ENCODE data around the gene LDLRAD1. TPM values are rescaled to one million over a fixed set of nuclear protein-coding genes. Genes with fewer than 3 reads are reported as not detected.

LDLRAD1 gene
- polyA plus RNA-seq, 1 donor (not counting 4 experiments of a cell fraction or from before 2014, with no cell fraction given), result not detected

GRCh38 chr1:53963460-53963859, 54.5 kb downstream of the LDLRAD1 start:
- H3K4me3 ChIP-seq (ENCODE audit: control insufficient read depth in 2 of 3, extremely low read depth in 1 of 3, insufficient read depth in 2 of 3, low read depth in 1 of 3, low read length in 3 of 3), result no peak overlapping the region
- FAIRE-seq, result no peak
- dilution Hi-C loops (cut with MboI; ENCODE audit: extremely low pct_ligation_motif_present, low sequenced_read_pairs), result no loop called here

GRCh38 chr1:53962395-53962794, 55.6 kb downstream of the LDLRAD1 start:
- H4K20me1 ChIP-seq (ENCODE audit: control insufficient read depth, extremely low read depth, insufficient read depth, low read length), result no peaks in the 10 kb centered on the region
- H3K9me3 ChIP-seq (ENCODE audit: control insufficient read depth, low read depth, low read length), result no peaks in the 10 kb centered on the region
- H3K27me3 ChIP-seq (ENCODE audit: control insufficient read depth, extremely low read depth, insufficient read depth, low read length), result no peaks in the 10 kb centered on the region
- no peak overlapping the region for H3K27ac ChIP-seq (ENCODE audit: control insufficient read depth, insufficient read depth, low read length)
- peaks cover 38 to 42% of the 10 kb centered on the region in 2 experiments for H3K36me3 ChIP-seq (ENCODE audit: control insufficient read depth in 2 of 2, extremely low read depth in 1 of 2, insufficient read depth in 2 of 2, low read length in 2 of 2)
- H3K4me2 ChIP-seq (ENCODE audit: control insufficient read depth, extremely low read depth, insufficient read depth, low read depth, low read length), result no peak overlapping the region
- peaks cover 8% of the 10 kb centered on the region for H3K4me1 ChIP-seq (ENCODE audit: control insufficient read depth, extremely low read depth, insufficient read depth, low read length)
- DNase-seq (ENCODE audit: low read depth, low spot score) (no peak), FAIRE-seq (no peak)
- dilution Hi-C loops (cut with MboI; ENCODE audit: extremely low pct_ligation_motif_present, low sequenced_read_pairs), result no loop called here
- H3K9ac ChIP-seq (ENCODE audit: control insufficient read depth, extremely low read depth, insufficient read depth, low read length), result no peak overlapping the region
- H3K4me3 ChIP-seq (ENCODE audit: control insufficient read depth in 2 of 3, extremely low read depth in 1 of 3, insufficient read depth in 2 of 3, low read depth in 1 of 3, low read length in 3 of 3), result no peak overlapping the region
- H3K9me1 ChIP-seq (ENCODE audit: control insufficient read depth, extremely low read depth, insufficient read depth, low read length), result no peaks in the 10 kb centered on the region
- peaks cover 6% of the 10 kb centered on the region for H3K79me2 ChIP-seq (ENCODE audit: control insufficient read depth, insufficient read depth, low read length)
- no peak for TF ChIP-seq CTCF (optimal IDR thresholded peaks at IDR 0.05 in 1 of 3, IDR thresholded peaks at IDR 0.05 in 1 of 3, conservative IDR thresholded peaks at IDR 0.05 in 1 of 3; ENCODE audit: extremely low read depth in 1 of 3, insufficient read depth in 2 of 3, low read length in 3 of 3)
- TF ChIP-seq EZH2 (IDR thresholded peaks at IDR 0.05; ENCODE audit: low read length), result no peak
- no peak overlapping the region for H2AFZ ChIP-seq (ENCODE audit: control insufficient read depth, low read length)

More at GRCh38 chr1:53963460-53963859, 54.5 kb downstream of the LDLRAD1 start:
- DNase-seq (ENCODE audit: low read depth, low spot score), result no peak
- peaks cover 40 to 44% of the 10 kb centered on the region in 2 experiments for H3K36me3 ChIP-seq (ENCODE audit: control insufficient read depth in 2 of 2, extremely low read depth in 1 of 2, insufficient read depth in 2 of 2, low read length in 2 of 2)
- H3K9me3 ChIP-seq (ENCODE audit: control insufficient read depth, low read depth, low read length), result no peaks in the 10 kb centered on the region
- no peaks in the 10 kb centered on the region for H4K20me1 ChIP-seq (ENCODE audit: control insufficient read depth, extremely low read depth, insufficient read depth, low read length)
- no peak overlapping the region for H2AFZ ChIP-seq (ENCODE audit: control insufficient read depth, low read length)
- TF ChIP-seq CTCF (optimal IDR thresholded peaks at IDR 0.05 in 1 of 3, IDR thresholded peaks at IDR 0.05 in 1 of 3, conservative IDR thresholded peaks at IDR 0.05 in 1 of 3; ENCODE audit: extremely low read depth in 1 of 3, insufficient read depth in 2 of 3, low read length in 3 of 3) (no peak), EZH2 (IDR thresholded peaks at IDR 0.05; ENCODE audit: low read length) (no peak)
- H3K9ac ChIP-seq (ENCODE audit: control insufficient read depth, extremely low read depth, insufficient read depth, low read length), result no peak overlapping the region
- H3K79me2 ChIP-seq (ENCODE audit: control insufficient read depth, insufficient read depth, low read length), result peaks cover 3% of the 10 kb centered on the region
- no peaks in the 10 kb centered on the region for H3K9me1 ChIP-seq (ENCODE audit: control insufficient read depth, extremely low read depth, insufficient read depth, low read length)
- no peak overlapping the region for H3K4me2 ChIP-seq (ENCODE audit: control insufficient read depth, extremely low read depth, insufficient read depth, low read depth, low read length)
- H3K27ac ChIP-seq (ENCODE audit: control insufficient read depth, insufficient read depth, low read length), result no peak overlapping the region
- no peaks in the 10 kb centered on the region for H3K27me3 ChIP-seq (ENCODE audit: control insufficient read depth, extremely low read depth, insufficient read depth, low read length)
- no peaks in the 10 kb centered on the region for H3K4me1 ChIP-seq (ENCODE audit: control insufficient read depth, extremely low read depth, insufficient read depth, low read length)

Data from keratinocyte (primary cell).